PC-3 (cell line): ENCODE data around the gene KIF6. TPM values are rescaled to one million over a fixed set of nuclear protein-coding genes. Genes with fewer than 3 reads are reported as not detected.
"Not testable (repeated sequence)": the region's sequence is repeated elsewhere in the genome, so short reads cannot be mapped to it uniquely, and the experiment has no call there.

Experiments
- ATAC-seq: fragments of 200-7000 bp; cut with Tn5 transposase; 2 replicates; pipeline ENCODE4 v1.9.1; 2020; ENCODE audit warnings: mild to moderate bottlenecking, moderate library complexity
- BruUV-seq: library from RNA; stranded (reverse); fragments of 400-500 nt; replicated peaks from 2 replicates; lab custom pipeline; 2021; lab: Mats Ljungman, UMichigan
- CTCF ChIA-PET: fragments of 300-600 bp; sonication (Branson Sonifier 250); formaldehyde crosslinking; loops from one replicate; lab custom pipeline; 2022; ENCODE audit warnings: antibody characterized with exemption; lab: Charles Lee
- POLR2A ChIA-PET: fragments of 300-600 bp; sonication (Branson Sonifier 250); formaldehyde crosslinking; loops from one replicate; lab custom pipeline; 2022; ENCODE audit warnings: antibody characterized with exemption; ENCODE audit not compliant: unreplicated experiment; lab: Charles Lee
- DNase-seq: peaks from one replicate; pipeline ENCODE4 v3.0.0-alpha.2; 2015
- H2AFZ ChIP-seq: fragments of 300-600 bp; sonication (generic); 2 replicates; pipeline ENCODE4 v1.6.0; 2016; ENCODE audit warnings: antibody characterized with exemption, low read length
- H3F3A ChIP-seq: fragments of 300-600 bp; sonication (generic); one replicate; pipeline ENCODE4 v1.6.0; 2017; ENCODE audit warnings: antibody characterized with exemption, low read length, control low read depth, mild to moderate bottlenecking; ENCODE audit not compliant: unreplicated experiment
- H3K27ac ChIP-seq: fragments of 300-600 bp; sonication (generic); 2 replicates; pipeline ENCODE4 v1.5.1; 2016; ENCODE audit warnings: mild to moderate bottlenecking, low read length
- H3K27me3 ChIP-seq: fragments of 300-600 bp; sonication (generic); 2 replicates; pipeline ENCODE4 v1.6.1; 2016; ENCODE audit warnings: low read length, mixed read lengths
- H3K36me3 ChIP-seq: fragments of 300-600 bp; sonication (generic); 2 replicates; pipeline ENCODE4 v1.6.1; 2016; ENCODE audit warnings: low read depth, mixed run types, low read length, mixed read lengths
- H3K4me1 ChIP-seq: fragments of 300-600 bp; sonication (generic); 2 replicates; pipeline ENCODE4 v1.5.1; 2016; ENCODE audit warnings: low read length; ENCODE audit not compliant: insufficient read depth
- H3K4me2 ChIP-seq: fragments of 300-600 bp; sonication (generic); 2 replicates; pipeline ENCODE4 v1.6.0; 2016; ENCODE audit warnings: low read length
- H3K4me3 ChIP-seq: fragments of 300-600 bp; sonication (generic); 2 replicates; pipeline ENCODE4 v1.5.1; 2016; ENCODE audit warnings: mild to moderate bottlenecking, low read length, mixed read lengths
- H3K79me2 ChIP-seq: fragments of 300-600 bp; sonication (generic); 2 replicates; pipeline ENCODE4 v1.6.1; 2017; ENCODE audit warnings: low read length, mixed read lengths
- H3K9ac ChIP-seq: fragments of 300-600 bp; sonication (generic); 2 replicates; pipeline ENCODE4 v1.6.0; 2016; ENCODE audit warnings: mild to moderate bottlenecking, low read length
- H3K9me2 ChIP-seq: fragments of 300-600 bp; sonication (generic); replicated peaks from 2 replicates; pipeline ENCODE4 v1.6.1; 2016; ENCODE audit warnings: mixed run types, low read length, mixed read lengths
- H3K9me3 ChIP-seq: fragments of 300-600 bp; sonication (generic); 2 replicates; pipeline ENCODE4 v1.6.1; 2016; ENCODE audit warnings: low read length, mixed read lengths
- H4K20me1 ChIP-seq: fragments of 300-600 bp; sonication (generic); 2 replicates; pipeline ENCODE4 v1.6.1; 2016; ENCODE audit warnings: low read length, mixed read lengths
- EZH2 ChIP-seq: fragments of 300-600 bp; sonication (generic); IDR thresholded peaks from one replicate; pipeline ENCODE4 v1.6.1; 2017; ENCODE audit warnings: antibody characterized with exemption, mild to moderate bottlenecking, low read length; ENCODE audit not compliant: unreplicated experiment
- EZH2phosphoT487 ChIP-seq: fragments of 300-600 bp; sonication (generic); IDR thresholded peaks from 2 replicates; pipeline ENCODE4 v1.6.1; 2018; ENCODE audit warnings: mild to moderate bottlenecking, antibody characterized with exemption, low read length, borderline replicate concordance
- intact Hi-C: fragments of 100-400 bp; cut with micrococcal nuclease; formaldehyde crosslinking; loops from 2 replicates; pipeline ENCODE4 v1.9.0; 2023
- total RNA-seq: library from RNA; depleted of rRNA; stranded (reverse); fragments of >200 nt; gene quantifications from 2 replicates; pipeline ENCODE4 v1.2.3, GENCODE V29; 2014
- TF ChIP-seq, protein P1 (sequence below): fragments of 300-600 bp; sonication (generic); conservative IDR thresholded peaks from 2 replicates; pipeline ENCODE4 v1.5.1; 2017; ENCODE audit warnings: antibody characterized with exemption, low read depth, mild to moderate bottlenecking, low read length

The KIF6 gene
- total RNA-seq, 1 experiment from 2014 or later: 0.07 TPM

- intact Hi-C loops: no loop called here
- Histone ChIP-seq H3K9me2 (no peaks in the 10 kb centered on the region), H3K9me3 (no peaks in the 10 kb centered on the region), H3K27me3 (no peaks in the 10 kb centered on the region), H3K4me2 (no peak overlapping the region), H2AFZ (no peak overlapping the region), H3K4me3 (no peak overlapping the region), H3K27ac (no peak overlapping the region), H4K20me1 (no peaks in the 10 kb centered on the region), H3K9ac (no peak overlapping the region), H3K36me3 (no peaks in the 10 kb centered on the region), H3F3A (no peaks in the 10 kb centered on the region), H3K79me2 (no peaks in the 10 kb centered on the region), H3K4me1 (no peaks in the 10 kb centered on the region)
- TF ChIP-seq, protein P1, sequence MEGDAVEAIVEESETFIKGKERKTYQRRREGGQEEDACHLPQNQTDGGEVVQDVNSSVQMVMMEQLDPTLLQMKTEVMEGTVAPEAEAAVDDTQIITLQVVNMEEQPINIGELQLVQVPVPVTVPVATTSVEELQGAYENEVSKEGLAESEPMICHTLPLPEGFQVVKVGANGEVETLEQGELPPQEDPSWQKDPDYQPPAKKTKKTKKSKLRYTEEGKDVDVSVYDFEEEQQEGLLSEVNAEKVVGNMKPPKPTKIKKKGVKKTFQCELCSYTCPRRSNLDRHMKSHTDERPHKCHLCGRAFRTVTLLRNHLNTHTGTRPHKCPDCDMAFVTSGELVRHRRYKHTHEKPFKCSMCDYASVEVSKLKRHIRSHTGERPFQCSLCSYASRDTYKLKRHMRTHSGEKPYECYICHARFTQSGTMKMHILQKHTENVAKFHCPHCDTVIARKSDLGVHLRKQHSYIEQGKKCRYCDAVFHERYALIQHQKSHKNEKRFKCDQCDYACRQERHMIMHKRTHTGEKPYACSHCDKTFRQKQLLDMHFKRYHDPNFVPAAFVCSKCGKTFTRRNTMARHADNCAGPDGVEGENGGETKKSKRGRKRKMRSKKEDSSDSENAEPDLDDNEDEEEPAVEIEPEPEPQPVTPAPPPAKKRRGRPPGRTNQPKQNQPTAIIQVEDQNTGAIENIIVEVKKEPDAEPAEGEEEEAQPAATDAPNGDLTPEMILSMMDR: no peak
- TF ChIP-seq EZH2 (no peak), EZH2phosphoT487 (no peak)
- no TSS peak for BruUV-seq
- POLR2A ChIA-PET: no interaction called here
- DNase-seq (no peak), ATAC-seq (no peak)
- CTCF ChIA-PET: no interaction called here
Measured at GRCh38 chr6:39508515-39508914, 216.7 kb downstream of the KIF6 start.

DNA sequence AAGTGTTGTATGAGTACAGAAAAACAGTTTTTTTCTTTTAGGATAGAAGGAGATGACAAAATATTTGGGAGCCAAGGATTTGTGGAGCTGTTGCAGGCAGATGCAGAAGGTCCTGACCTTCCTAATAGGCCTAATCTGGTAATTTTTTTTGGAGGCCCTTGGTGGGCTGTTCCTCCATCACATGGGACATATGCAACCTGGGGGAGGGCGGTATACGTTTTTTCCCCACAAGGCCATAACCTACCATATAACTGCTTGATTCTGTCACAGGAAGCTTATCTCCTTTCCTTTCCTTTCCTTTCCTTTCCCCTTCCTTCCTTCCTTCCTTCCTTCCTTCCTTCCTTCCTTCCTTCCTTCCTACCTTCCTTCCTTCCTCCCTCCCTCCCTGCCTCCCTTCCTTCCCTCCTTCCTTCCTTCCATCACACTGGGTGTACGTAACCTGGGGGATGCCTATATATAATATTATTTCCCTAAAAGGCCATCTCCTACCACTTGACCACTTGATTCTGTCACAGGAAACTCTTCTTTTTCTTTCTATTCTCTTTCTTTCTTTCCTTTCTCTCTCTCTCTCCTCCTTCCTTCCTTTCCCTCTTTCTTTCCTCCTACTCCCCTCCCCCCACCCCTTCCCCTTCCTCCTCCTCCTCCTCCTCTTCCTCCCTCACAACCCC is 217.7 kb downstream of the KIF6 start:
- Histone ChIP-seq H3K79me2 (no peaks in the 10 kb centered on the region), H3F3A (no peaks in the 10 kb centered on the region), H3K9ac (no peak overlapping the region), H2AFZ (no peak overlapping the region), H3K36me3 (no peaks in the 10 kb centered on the region), H3K4me1 (no peaks in the 10 kb centered on the region), H3K27ac (no peak overlapping the region), H3K27me3 (no peaks in the 10 kb centered on the region), H3K9me2 (no peaks in the 10 kb centered on the region), H3K4me3 (no peak overlapping the region), H3K9me3 (peaks cover 5% of the 10 kb centered on the region; the same call in 1 of the 2 replicates), H3K4me2 (no peak overlapping the region), H4K20me1 (no peaks in the 10 kb centered on the region)
- ATAC-seq (no peak), DNase-seq (no peak)
- ChIA-PET CTCF (no interaction called here), POLR2A (no interaction called here)
- intact Hi-C loops: no loop called here
- TF ChIP-seq, protein P1: no peak
- TF ChIP-seq EZH2phosphoT487: no peak
- no peak for TF ChIP-seq EZH2
- no TSS peak for BruUV-seq

DNA sequence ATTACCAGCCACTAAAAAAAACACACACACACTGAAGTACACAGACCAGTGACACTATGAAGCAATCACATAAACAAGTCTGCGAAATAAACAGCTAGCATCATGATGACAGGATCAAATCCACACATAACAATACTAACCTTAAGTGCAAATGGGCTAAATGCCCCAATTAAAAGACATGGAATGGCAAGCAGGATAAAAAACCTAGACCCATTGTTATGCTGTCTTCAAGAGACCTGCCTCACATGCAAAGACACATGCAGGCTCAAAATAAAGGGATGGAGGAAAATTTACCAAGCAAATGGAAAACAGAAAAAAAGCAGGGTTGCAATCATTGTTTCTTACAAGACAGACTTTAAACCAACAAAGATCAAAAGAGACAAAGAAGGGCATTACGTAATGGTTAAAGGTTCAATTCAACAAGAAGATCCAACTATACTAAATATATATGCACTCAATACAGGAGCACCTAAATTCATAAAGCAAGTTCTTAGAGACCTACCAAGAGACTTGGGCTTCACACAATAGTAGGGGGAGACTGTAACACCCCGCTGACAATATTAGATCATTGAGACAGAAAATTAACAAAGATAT is 222.7 kb downstream of the KIF6 start:
- H3K4me1 ChIP-seq, H4K20me1 ChIP-seq, H3K9me2 ChIP-seq, H3K27me3 ChIP-seq, POLR2A ChIA-PET, BruUV-seq, H3K9ac ChIP-seq, H3K27ac ChIP-seq, H2AFZ ChIP-seq, H3K36me3 ChIP-seq, CTCF ChIA-PET, H3K4me2 ChIP-seq, H3K79me2 ChIP-seq, ATAC-seq, DNase-seq, H3F3A ChIP-seq, H3K4me3 ChIP-seq, intact Hi-C loops: not testable (repeated sequence)
- H3K9me3 ChIP-seq: peaks cover 13% of the 10 kb centered on the region; the same call in 1 of the 2 replicates
